IPS-18a (cell line): Measurements from ENCODE around the gene FYB2.
"Not testable (repeated sequence)": the region's sequence is repeated elsewhere in the genome, so short reads cannot be mapped to it uniquely, and the experiment has no call there.

Source experiments
- H3K27ac ChIP-seq: one replicate; pipeline ENCODE4 v1.5.1; 2013; ENCODE audit warnings: low read length
- H3K27me3 ChIP-seq: one replicate; pipeline ENCODE4 v1.6.1; 2013; ENCODE audit warnings: mild to moderate bottlenecking, low read length; ENCODE audit not compliant: control insufficient read depth, insufficient read depth
- H3K36me3 ChIP-seq: one replicate; pipeline ENCODE4 v1.6.1; 2013; ENCODE audit warnings: low read depth, low read length; ENCODE audit not compliant: control insufficient read depth
- H3K4me1 ChIP-seq: one replicate; pipeline ENCODE4 v1.6.1; 2013; ENCODE audit warnings: low read depth, low read length; ENCODE audit not compliant: control insufficient read depth
- H3K4me3 ChIP-seq: one replicate; pipeline ENCODE4 v1.5.1; 2013; ENCODE audit warnings: low read length
- H3K9ac ChIP-seq: one replicate; pipeline ENCODE4 v1.6.1; 2013; ENCODE audit warnings: mild to moderate bottlenecking, low read length, moderate library complexity
- H3K9me3 ChIP-seq: one replicate; pipeline ENCODE4 v1.6.1; 2013; ENCODE audit warnings: low read depth, low read length; ENCODE audit not compliant: control insufficient read depth

The FYB2 gene

DNA sequence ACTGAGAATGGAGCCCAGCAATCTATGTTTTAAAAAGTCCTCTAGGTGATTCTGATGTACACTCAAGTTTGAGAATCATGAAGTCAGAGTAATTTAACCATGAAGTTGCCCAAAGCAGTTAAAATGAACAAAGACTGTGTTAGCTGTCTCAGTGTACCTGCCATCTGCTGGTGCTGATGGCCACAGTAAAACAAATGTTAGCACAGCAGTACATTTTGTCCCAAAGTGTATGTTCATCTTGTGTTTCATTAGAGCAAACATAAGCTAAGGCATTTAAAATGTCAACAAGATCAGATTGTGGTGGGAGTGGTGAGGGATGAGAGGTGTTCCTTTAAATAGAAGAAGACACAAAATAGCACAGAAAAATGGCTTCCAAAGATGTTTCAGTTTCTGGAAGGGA, 31.1 kb downstream of the FYB2 start:
- no peaks in the 10 kb centered on the region for H3K36me3 ChIP-seq
- H3K9ac ChIP-seq: no peak overlapping the region
- H3K27ac ChIP-seq: no peak overlapping the region
- no peaks in the 10 kb centered on the region for H3K27me3 ChIP-seq
- no peak overlapping the region for H3K4me3 ChIP-seq
- H3K9me3 ChIP-seq: no peaks in the 10 kb centered on the region
- no peaks in the 10 kb centered on the region for H3K4me1 ChIP-seq

DNA sequence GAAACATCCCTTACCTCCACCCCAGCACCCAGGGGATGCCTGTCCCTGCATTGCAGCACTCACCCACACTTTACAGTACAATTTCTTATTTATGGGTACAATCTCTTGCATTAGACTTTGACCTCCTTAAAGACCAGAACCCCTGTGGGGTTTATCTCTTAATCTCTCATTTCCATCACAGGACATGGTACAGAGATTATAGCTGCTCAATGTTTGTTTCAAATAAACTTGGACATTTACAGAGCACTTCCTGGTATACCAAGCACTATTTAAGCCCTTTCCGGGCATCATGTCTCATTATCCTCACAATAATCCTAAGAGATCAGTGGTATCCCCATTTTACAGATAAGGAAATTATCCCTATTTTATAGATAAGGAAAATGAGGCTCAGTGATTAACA, 31.9 kb downstream of the FYB2 start:
- H3K27me3 ChIP-seq: no peaks in the 10 kb centered on the region
- no peaks in the 10 kb centered on the region for H3K36me3 ChIP-seq
- no peak overlapping the region for H3K4me3 ChIP-seq
- H3K9ac ChIP-seq: no peak overlapping the region
- H3K9me3 ChIP-seq: no peaks in the 10 kb centered on the region
- H3K27ac ChIP-seq: no peak overlapping the region
- no peaks in the 10 kb centered on the region for H3K4me1 ChIP-seq

DNA sequence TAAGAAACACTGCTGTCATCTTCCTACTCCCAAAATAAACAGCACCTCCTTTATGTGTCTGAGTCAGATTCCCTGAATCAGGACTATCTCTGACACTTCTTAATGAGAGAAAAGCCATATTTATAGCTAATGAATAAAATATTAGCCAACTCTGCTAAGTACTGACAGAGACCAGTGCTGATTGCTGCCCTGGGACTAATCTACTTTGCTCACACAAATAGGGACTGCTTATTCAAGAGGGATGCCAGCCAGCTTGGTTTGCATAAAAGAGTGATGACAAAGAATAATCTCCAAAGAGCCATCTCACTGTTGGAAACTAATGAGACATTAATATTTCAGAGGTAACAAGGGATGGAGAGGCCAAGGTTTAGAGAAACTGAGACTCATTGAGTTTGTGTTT, 36.4 kb downstream of the FYB2 start:
- Histone ChIP-seq H3K36me3 (no peaks in the 10 kb centered on the region), H3K4me1 (no peaks in the 10 kb centered on the region), H3K9me3 (no peaks in the 10 kb centered on the region), H3K27ac (no peak overlapping the region), H3K27me3 (no peaks in the 10 kb centered on the region), H3K9ac (no peak overlapping the region), H3K4me3 (no peak overlapping the region)

DNA sequence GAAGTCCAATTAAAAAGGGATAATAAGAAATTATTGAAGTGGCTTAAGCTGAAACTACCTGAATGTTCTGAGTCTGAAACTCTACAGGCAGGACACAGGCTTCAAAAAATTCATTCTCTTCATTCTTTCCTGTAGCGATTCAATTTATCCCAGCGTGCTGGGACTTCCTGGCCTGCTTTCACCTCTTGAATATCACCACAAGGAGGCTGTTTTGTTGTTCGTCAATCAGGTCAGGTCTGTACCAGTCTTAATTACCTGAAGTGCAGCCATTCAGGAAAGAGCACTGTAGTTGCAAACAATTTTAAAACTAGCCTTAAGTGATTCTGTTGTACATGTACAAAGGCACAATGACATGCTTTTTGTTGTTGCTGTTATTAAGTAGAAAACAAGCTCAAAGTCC, 38.4 kb downstream of the FYB2 start:
- no peak overlapping the region for H3K4me3 ChIP-seq
- H3K27ac ChIP-seq: no peak overlapping the region
- H3K9ac ChIP-seq: no peak overlapping the region
- H3K36me3 ChIP-seq: no peaks in the 10 kb centered on the region
- no peaks in the 10 kb centered on the region for H3K27me3 ChIP-seq
- H3K9me3 ChIP-seq: no peaks in the 10 kb centered on the region
- no peaks in the 10 kb centered on the region for H3K4me1 ChIP-seq

DNA sequence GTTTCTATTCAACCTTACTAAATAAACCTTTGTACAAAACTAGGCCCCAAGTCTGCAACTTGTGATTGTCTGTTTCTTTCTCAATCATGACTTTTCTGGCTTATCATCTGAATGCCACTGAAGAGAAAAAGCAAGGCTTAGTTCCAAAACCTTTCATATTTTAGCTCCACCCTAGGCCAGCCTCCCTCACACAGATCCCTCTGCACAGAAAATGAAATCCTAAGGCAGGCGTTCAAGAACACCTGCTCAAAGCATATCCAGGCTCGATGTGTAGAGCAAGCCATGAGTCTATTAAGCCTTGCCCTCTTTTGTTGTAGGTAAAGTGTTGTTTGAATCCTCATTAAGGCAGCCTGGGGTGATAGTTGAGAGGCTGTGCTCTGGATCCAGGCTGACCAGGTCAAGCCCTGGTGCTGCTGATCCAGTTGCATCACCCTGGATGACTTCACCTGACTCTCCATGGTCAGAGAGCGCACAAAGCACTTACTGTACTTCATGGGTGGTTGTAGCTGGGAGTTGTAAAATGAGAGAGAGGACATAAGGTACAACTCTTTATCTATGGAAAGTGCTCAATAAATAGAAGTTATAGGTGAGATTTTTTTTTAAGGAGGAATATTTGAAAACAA, 39.0 kb downstream of the FYB2 start:
- Histone ChIP-seq H3K4me3 (no peak overlapping the region), H3K27me3 (no peaks in the 10 kb centered on the region), H3K4me1 (no peaks in the 10 kb centered on the region), H3K9ac (no peak overlapping the region), H3K27ac (no peak overlapping the region), H3K9me3 (no peaks in the 10 kb centered on the region), H3K36me3 (no peaks in the 10 kb centered on the region)

DNA sequence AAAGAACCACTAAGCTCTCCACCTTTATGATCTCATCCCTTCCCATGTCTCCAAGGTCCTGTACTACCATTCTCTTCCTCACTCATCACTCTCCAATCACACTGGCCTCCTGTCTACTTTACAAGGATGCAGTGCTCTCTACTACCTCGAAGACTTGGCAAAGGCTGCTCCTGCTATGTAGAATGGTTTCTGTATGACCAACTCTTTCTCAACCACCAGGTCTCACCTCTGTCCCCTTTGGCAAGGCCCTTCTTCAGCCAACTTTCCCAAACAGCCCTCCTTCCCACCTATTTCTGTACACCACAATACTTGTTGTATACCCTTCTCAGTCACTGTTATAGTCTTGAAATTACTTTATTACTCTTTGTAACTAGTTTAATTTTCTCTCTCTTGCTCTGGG, 41.2 kb downstream of the FYB2 start:
- Histone ChIP-seq H3K4me1 (no peaks in the 10 kb centered on the region), H3K4me3 (no peak overlapping the region), H3K9me3 (no peaks in the 10 kb centered on the region), H3K27ac (no peak overlapping the region), H3K9ac (no peak overlapping the region), H3K36me3 (no peaks in the 10 kb centered on the region), H3K27me3 (no peaks in the 10 kb centered on the region)

DNA sequence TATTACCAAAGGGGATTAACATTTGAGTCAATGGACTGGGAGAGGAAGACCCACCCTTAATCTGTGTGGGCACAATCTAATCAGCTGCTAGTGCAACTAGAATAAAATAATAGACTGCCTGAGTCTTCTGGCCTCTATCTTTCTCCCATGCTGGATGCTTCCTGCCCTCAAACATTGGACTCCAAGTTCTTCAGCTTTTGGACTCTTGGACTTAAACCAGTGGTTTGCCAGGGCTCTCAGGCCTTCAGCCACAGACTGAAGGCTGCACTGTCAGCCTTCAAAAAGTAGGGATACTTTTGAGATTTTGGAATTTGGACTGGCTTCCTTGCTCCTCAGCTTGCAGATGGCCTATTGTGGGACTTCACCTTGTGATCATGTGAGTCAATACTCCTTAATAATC, 44.5 kb downstream of the FYB2 start:
- H3K9me3 ChIP-seq, H3K27ac ChIP-seq, H3K4me1 ChIP-seq, H3K4me3 ChIP-seq, H3K9ac ChIP-seq, H3K27me3 ChIP-seq, H3K36me3 ChIP-seq: not testable (repeated sequence)

DNA sequence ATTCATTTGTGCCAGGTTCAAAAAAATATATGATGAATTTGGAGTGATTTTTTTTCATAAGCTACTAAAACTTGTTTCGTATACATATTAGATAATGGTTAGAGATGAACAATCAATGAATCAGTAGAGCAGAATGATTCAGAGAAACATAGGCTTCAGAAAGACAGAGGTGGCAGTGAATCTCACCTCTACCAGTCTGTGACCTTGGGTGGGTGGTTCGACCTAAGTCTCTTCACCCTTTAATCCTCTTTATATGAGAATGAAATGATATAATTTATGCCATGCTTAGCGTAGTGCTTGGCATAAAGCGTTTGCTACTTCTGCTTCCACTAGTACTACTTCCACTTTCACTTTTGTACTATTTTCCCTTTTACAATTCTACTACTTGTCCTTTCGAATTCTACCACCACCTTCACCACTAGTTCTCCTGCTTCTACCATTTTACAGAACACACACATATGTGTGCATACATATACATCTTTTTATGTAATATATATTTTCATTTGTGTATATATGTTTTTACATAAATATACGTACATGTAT, 45.1 kb downstream of the FYB2 start:
- no peaks in the 10 kb centered on the region for H3K36me3 ChIP-seq
- H3K9me3 ChIP-seq: no peaks in the 10 kb centered on the region
- no peak overlapping the region for H3K4me3 ChIP-seq
- no peak overlapping the region for H3K27ac ChIP-seq
- no peaks in the 10 kb centered on the region for H3K4me1 ChIP-seq
- no peaks in the 10 kb centered on the region for H3K27me3 ChIP-seq
- no peak overlapping the region for H3K9ac ChIP-seq

DNA sequence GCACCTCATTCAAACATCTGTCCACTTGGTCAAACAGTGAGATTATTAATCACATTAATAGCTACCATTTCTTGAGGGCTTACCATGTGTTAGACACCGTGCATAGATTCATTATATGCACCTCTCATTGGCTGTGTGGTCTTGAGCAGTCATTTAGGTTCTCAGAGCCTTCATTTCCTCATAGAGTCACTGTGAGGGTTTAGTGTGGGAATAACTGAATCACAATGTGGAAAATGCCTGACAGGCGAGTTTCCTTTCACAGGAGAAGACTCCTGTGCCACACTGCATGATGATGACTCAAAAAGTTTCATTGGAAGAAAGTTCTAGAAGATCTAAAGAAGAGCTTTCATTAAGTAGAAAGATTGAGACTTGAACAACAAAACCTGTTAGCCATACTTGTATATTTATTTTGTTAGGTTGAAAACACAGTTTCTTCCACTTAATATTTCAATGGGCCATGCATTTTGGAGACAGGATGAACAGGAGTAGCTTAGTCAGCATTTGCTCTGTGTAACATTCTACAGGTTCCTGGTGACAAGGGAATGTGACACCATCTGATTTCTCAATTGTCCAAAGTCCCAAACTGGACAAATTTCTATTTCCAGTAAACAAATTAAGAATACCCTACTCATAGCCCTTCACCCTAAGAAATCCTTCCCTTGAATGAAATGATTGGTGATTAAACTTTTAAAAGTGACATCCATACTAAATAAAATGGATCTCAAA, 45.7 kb downstream of the FYB2 start:
- Histone ChIP-seq H3K4me3 (no peak overlapping the region), H3K4me1 (no peaks in the 10 kb centered on the region), H3K9ac (no peak overlapping the region)

DNA sequence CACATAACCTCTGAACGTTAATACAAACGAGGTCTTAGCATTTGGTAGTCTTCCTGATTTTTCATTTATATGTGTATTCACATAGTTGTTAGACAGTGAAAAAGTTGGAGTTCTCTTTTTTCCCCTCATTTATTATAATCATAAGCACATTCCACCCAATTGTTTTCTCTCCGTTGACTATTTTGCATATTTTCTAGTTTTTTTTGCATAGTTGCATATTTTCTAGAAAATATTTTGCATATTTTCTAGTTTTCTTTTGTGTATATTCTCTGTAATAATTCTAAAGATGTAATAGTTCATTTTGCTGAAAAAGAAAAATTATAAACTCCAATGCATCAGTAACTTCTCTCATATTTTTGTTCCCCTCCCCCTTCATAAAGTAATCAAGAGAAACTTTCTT, 47.5 kb downstream of the FYB2 start:
- H3K9me3 ChIP-seq: no peaks in the 10 kb centered on the region
- H3K27ac ChIP-seq: no peak overlapping the region
- no peaks in the 10 kb centered on the region for H3K36me3 ChIP-seq
- H3K27me3 ChIP-seq: no peaks in the 10 kb centered on the region
- H3K4me3 ChIP-seq: no peak overlapping the region
- H3K4me1 ChIP-seq: no peaks in the 10 kb centered on the region
- H3K9ac ChIP-seq: no peak overlapping the region

More for the DNA sequence above, 45.7 kb downstream of the FYB2 start:
- Histone ChIP-seq H3K9me3 (no peaks in the 10 kb centered on the region), H3K27ac (no peak overlapping the region), H3K36me3 (no peaks in the 10 kb centered on the region), H3K27me3 (no peaks in the 10 kb centered on the region)

DNA sequence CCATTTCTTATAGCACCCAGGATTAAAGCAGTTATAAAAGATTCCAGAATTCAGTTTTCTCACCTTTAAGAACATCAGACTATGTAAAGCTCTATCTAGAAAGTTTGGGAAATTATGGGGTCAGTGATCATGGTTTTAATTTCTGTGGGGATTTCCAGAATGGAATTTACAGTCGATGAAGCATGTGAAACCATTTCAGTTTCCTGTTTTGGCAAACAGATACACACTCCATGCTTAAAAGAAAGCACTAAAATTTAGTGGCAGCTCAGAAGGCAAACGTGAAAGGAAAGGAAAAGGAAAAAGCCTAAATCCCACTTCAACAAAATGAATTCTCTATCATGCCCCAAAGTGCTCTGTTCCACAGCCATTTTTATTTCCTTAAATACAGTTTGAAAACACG, 60.4 kb downstream of the FYB2 start:
- H3K27ac ChIP-seq: no peak overlapping the region
- no peaks in the 10 kb centered on the region for H3K9me3 ChIP-seq
- H3K4me1 ChIP-seq: no peaks in the 10 kb centered on the region
- no peaks in the 10 kb centered on the region for H3K36me3 ChIP-seq
- H3K27me3 ChIP-seq: no peaks in the 10 kb centered on the region
- no peak overlapping the region for H3K4me3 ChIP-seq
- H3K9ac ChIP-seq: no peak overlapping the region

DNA sequence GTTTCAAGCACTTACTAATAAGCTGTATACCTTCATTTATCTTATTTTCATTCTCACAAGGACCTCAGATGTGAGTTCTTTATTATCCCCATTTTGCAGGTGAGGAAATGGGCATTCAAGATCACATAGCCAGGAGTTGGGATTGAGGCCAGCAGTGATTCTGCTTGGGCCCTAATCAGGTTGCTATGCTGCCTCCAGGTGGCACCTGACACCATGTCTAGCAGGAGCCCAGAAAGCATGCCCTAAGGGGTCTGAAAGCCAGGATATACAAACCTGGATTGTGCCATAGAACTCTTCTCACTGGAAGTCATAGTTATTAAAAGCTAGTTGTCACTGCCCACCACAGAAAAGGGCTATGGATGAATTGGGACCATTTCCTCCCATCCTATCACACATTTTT, 61.1 kb downstream of the FYB2 start:
- no peaks in the 10 kb centered on the region for H3K27me3 ChIP-seq
- no peaks in the 10 kb centered on the region for H3K4me1 ChIP-seq
- no peak overlapping the region for H3K27ac ChIP-seq

More for the DNA sequence above, 61.1 kb downstream of the FYB2 start:
- no peak overlapping the region for H3K4me3 ChIP-seq
- H3K36me3 ChIP-seq: no peaks in the 10 kb centered on the region
- H3K9me3 ChIP-seq: no peaks in the 10 kb centered on the region
- no peak overlapping the region for H3K9ac ChIP-seq
